ENCODE results near the gene TMEM60.

Gene TMEM60

DNA sequence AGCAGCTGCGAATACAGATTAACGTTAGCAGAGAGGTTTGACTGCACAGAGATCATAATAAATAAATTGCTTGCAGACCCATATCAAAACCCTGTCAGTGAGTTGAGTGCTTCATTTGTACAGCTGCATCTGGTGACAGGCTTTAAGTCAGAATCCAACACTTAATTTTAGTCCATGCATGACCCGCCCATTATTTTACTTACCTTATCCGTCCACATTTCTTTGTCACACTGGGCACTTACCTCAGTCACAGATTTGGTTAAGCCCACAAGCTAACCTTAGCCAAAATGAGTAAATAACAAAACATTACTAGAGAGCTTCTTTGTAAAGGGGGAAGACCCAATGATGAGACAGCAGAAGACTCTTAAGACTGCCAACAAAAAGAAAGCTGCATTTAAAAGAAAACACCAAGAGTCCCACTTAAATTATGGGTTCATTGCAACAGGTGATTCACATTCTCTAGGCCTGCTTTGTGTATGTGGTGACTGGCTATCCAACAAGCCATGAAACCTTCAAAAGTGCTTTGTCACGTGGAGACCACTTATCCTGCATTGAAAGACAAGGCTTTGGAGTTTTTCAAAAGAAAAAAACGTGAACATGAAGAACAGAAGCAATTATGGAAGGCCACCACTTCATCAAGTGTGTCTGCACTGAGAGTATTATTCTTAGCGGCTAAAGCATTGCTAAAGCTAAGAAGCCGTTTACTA, 32.6 kb upstream of the TMEM60 start:
- H3K4me3 ChIP-seq (ENCODE audit: low read depth, low read length), result no peak overlapping the region
- no peak for TF ChIP-seq POLR2A (IDR thresholded peaks at IDR 0.05; ENCODE audit: extremely low read depth, insufficient read length)
- TF ChIP-seq, protein P1, sequence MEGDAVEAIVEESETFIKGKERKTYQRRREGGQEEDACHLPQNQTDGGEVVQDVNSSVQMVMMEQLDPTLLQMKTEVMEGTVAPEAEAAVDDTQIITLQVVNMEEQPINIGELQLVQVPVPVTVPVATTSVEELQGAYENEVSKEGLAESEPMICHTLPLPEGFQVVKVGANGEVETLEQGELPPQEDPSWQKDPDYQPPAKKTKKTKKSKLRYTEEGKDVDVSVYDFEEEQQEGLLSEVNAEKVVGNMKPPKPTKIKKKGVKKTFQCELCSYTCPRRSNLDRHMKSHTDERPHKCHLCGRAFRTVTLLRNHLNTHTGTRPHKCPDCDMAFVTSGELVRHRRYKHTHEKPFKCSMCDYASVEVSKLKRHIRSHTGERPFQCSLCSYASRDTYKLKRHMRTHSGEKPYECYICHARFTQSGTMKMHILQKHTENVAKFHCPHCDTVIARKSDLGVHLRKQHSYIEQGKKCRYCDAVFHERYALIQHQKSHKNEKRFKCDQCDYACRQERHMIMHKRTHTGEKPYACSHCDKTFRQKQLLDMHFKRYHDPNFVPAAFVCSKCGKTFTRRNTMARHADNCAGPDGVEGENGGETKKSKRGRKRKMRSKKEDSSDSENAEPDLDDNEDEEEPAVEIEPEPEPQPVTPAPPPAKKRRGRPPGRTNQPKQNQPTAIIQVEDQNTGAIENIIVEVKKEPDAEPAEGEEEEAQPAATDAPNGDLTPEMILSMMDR (IDR thresholded peaks at IDR 0.05; ENCODE audit: low read depth, low read length), result no peak
- TF ChIP-seq MYC (IDR thresholded peaks at IDR 0.05; ENCODE audit: low read depth, low read length), result no peak
- TF ChIP-seq, protein P2, sequence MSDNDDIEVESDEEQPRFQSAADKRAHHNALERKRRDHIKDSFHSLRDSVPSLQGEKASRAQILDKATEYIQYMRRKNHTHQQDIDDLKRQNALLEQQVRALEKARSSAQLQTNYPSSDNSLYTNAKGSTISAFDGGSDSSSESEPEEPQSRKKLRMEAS (IDR thresholded peaks at IDR 0.05; ENCODE audit: low read depth, low read length), result no peak
- no peak for DNase-seq (ENCODE audit: low read depth)

DNA sequence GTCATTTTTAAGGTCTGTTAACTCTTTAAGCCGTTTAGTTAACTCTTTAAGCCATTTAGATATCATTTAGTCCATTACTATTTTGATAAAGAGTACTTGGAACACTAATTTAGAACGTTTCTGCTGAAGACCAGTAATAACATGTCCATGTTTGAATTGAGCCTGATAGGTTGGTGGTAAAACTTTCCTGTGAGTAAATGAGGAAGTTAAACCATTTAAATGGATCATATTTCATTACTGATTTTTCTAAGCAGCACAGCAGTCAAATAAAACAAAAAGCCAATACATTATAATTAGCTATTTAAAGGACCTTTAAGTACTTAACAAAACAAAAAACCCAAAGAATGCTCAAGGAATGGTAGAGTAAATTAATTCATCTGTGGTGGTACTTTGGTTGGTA, 29.8 kb upstream of the TMEM60 start:
- peak; percentile 49 for DNase-seq (ENCODE audit: low read depth)
- TF ChIP-seq, protein P1 (IDR thresholded peaks at IDR 0.05; ENCODE audit: low read depth, low read length), result no peak
- TF ChIP-seq POLR2A (IDR thresholded peaks at IDR 0.05; ENCODE audit: extremely low read depth, insufficient read length), result no peak
- no peak for TF ChIP-seq MYC (IDR thresholded peaks at IDR 0.05; ENCODE audit: low read depth, low read length)
- TF ChIP-seq, protein P2 (IDR thresholded peaks at IDR 0.05; ENCODE audit: low read depth, low read length), result no peak
- no peak overlapping the region for H3K4me3 ChIP-seq (ENCODE audit: low read depth, low read length)

DNA sequence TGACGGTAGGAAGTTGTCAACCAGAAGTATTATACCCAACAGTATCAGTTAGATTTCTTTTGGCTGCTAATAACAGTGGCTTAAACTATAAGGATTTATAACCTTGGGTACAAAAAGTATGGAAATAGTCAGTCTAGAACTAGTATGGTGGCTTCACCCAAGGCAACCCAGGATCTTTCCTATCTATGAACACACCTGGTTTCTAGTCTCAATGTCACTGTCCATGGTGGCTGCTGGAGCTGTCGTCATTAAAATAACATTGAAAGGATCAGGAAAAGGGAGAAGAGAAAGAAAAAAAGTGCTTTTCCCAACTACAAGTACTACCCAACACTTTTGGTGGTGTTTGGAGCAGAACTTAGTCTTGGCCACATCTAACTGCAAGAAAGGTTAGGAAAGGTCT, 28.1 kb upstream of the TMEM60 start:
- TF ChIP-seq MYC (IDR thresholded peaks at IDR 0.05; ENCODE audit: low read depth, low read length) (no peak), POLR2A (IDR thresholded peaks at IDR 0.05; ENCODE audit: extremely low read depth, insufficient read length) (no peak)
- TF ChIP-seq, protein P1 (IDR thresholded peaks at IDR 0.05; ENCODE audit: low read depth, low read length), result no peak
- TF ChIP-seq, protein P2 (IDR thresholded peaks at IDR 0.05; ENCODE audit: low read depth, low read length), result no peak
- no peak for DNase-seq (ENCODE audit: low read depth)
- no peak overlapping the region for H3K4me3 ChIP-seq (ENCODE audit: low read depth, low read length)

DNA sequence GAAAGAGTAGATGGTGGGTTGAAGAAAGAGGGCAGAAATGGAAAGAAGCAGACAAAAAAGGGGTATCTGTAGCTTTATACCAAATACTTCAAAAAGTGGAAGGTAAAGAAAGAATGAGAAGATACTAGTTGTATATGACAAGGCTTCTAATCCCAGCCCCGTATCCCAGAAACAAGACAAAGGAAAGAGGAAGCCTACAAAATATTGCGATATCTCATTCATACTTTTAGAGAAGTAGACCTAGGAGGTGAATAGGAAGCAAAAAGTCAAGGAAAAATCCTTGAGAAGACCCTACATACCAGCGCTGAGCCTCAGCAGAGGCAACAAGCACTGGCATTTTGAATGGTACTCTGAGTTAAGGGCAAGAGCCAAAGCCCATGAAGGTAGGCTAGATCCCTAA, 26.9 kb upstream of the TMEM60 start:
- H3K4me3 ChIP-seq (ENCODE audit: low read depth, low read length), result no peak overlapping the region
- peak; percentile 23 for DNase-seq (ENCODE audit: low read depth)
- TF ChIP-seq, protein P2 (IDR thresholded peaks at IDR 0.05; ENCODE audit: low read depth, low read length), result no peak
- TF ChIP-seq, protein P1 (IDR thresholded peaks at IDR 0.05; ENCODE audit: low read depth, low read length), result no peak
- no peak for TF ChIP-seq MYC (IDR thresholded peaks at IDR 0.05; ENCODE audit: low read depth, low read length)
- TF ChIP-seq POLR2A (IDR thresholded peaks at IDR 0.05; ENCODE audit: extremely low read depth, insufficient read length), result no peak

DNA sequence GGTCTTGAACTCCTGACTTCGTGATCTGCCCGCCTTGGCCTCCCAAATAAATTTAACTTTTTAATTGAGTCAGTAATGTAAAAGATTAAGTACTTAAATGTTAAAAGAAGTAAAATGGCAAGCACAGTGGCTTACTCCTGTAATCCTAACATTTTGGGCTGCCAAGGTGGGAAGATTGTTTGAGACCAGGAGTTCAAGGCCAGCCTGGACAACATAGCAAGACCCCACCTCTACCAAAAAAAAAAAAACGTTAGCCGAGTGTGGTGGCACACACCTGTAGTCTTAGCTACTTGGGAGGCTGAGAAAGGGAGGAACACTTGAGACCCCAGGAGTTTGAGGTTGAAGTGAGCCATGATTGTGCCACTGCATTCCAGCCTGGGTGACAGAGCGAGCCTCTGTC, 26.4 kb upstream of the TMEM60 start:
- DNase-seq (ENCODE audit: low read depth), result no peak
- TF ChIP-seq, protein P1 (IDR thresholded peaks at IDR 0.05; ENCODE audit: low read depth, low read length), result no peak
- TF ChIP-seq MYC (IDR thresholded peaks at IDR 0.05; ENCODE audit: low read depth, low read length) (no peak), POLR2A (IDR thresholded peaks at IDR 0.05; ENCODE audit: extremely low read depth, insufficient read length) (no peak)
- TF ChIP-seq, protein P2 (IDR thresholded peaks at IDR 0.05; ENCODE audit: low read depth, low read length), result no peak
- no peak overlapping the region for H3K4me3 ChIP-seq (ENCODE audit: low read depth, low read length)
